PFSK-1 (cell line): Measurements from ENCODE around the gene CUBN.

Source experiments
- FOXP2 ChIP-seq: optimal IDR thresholded peaks from 2 replicates; pipeline ENCODE3; 2011; ENCODE audit warnings: borderline replicate concordance, control low read depth, inconsistent platforms; ENCODE audit not compliant: insufficient read depth; ENCODE audit errors: extremely low read length, extremely low read depth
- POLR2AphosphoS5 ChIP-seq: IDR thresholded peaks from 2 replicates; pipeline ENCODE4 v1.6.1; 2012; ENCODE audit warnings: low read depth, mild to moderate bottlenecking, control low read depth, low read length, moderate library complexity
- REST ChIP-seq, 2 experiments: IDR thresholded peaks; 2 replicates each; pipeline versions ENCODE4 v1.6.1 to v1.8.0; 2011 to 2012; ENCODE audit warnings: low read depth in 2 of 2, low read length in 2 of 2, control low read depth in 1 of 2, inconsistent platforms in 1 of 2, mild to moderate bottlenecking in 1 of 2, moderate library complexity in 1 of 2; ENCODE audit not compliant: insufficient read depth in 1 of 2
- SIN3A ChIP-seq: IDR thresholded peaks from 2 replicates; pipeline ENCODE4 v1.6.1; 2012; ENCODE audit warnings: mild to moderate bottlenecking, low read length, moderate library complexity, borderline replicate concordance; ENCODE audit not compliant: insufficient read depth
- TAF1 ChIP-seq: IDR thresholded peaks from 2 replicates; pipeline ENCODE4 v1.6.1; 2012; ENCODE audit warnings: low read length, control low read depth, borderline replicate concordance; ENCODE audit not compliant: insufficient read depth

The CUBN gene

GRCh38 chr10:16943295-16944285 lies 186.0 kb downstream of the CUBN start:
- TF ChIP-seq TAF1 (no peak), REST (IDR thresholded peaks at IDR 0.05; ENCODE audit: insufficient read depth in 1 of 2, low read depth in 2 of 2, low read length in 2 of 2) (no peak), FOXP2 (no peak), SIN3A (no peak), POLR2AphosphoS5 (no peak)

GRCh38 chr10:16942381-16943078 lies 187.1 kb downstream of the CUBN start:
- no peak for TF ChIP-seq TAF1
- no peak for TF ChIP-seq SIN3A
- TF ChIP-seq FOXP2: no peak
- no peak for TF ChIP-seq POLR2AphosphoS5
- no peak for TF ChIP-seq REST (IDR thresholded peaks at IDR 0.05; ENCODE audit: insufficient read depth in 1 of 2, low read depth in 2 of 2, low read length in 2 of 2)

DNA sequence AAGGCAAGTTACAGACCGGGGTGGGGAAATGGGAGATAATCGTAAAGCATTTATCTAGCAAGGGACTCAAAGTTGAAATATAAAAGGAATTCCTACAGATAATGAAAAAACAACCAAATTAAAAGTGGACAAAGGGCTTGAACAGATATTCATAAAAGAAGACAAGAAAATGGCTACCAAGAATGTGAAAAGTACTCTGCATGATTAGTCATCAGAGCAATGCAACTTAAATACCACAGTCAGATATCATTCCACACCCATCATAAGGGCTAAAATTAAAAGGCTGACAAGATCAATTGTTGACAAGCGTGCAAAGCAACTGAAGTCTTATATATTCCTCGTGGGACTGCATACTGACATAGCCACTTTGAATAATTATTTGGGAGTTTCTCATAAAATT lies 187.7 kb downstream of the CUBN start:
- no peak for TF ChIP-seq FOXP2
- TF ChIP-seq TAF1: no peak
- TF ChIP-seq REST (IDR thresholded peaks at IDR 0.05; ENCODE audit: insufficient read depth in 1 of 2, low read depth in 2 of 2, low read length in 2 of 2): no peak
- no peak for TF ChIP-seq POLR2AphosphoS5
- TF ChIP-seq SIN3A: no peak

GRCh38 chr10:16941067-16941466 lies 188.5 kb downstream of the CUBN start:
- TF ChIP-seq REST (IDR thresholded peaks at IDR 0.05; ENCODE audit: insufficient read depth in 1 of 2, low read depth in 2 of 2, low read length in 2 of 2) (no peak), FOXP2 (no peak), POLR2AphosphoS5 (no peak), TAF1 (no peak), SIN3A (no peak)
